Testis (tissue), 2 donors: ENCODE data around the gene ALKBH1.

Source experiments
- CTCF ChIP-seq, 3 experiments: fragments of 450-650 bp in 2 of 3; fragments of 200-600 bp in 1 of 3; sonication (generic) in 1 of 3; IDR thresholded peaks; one replicate each; pipeline ENCODE4 v1.5.1; 2016 to 2019; ENCODE audit warnings: antibody characterized with exemption in 3 of 3, mild to moderate bottlenecking in 2 of 3, moderate library complexity in 1 of 3
- POLR2A ChIP-seq: fragments of 450-650 bp; IDR thresholded peaks from one replicate; pipeline ENCODE4 v1.6.1; 2017; ENCODE audit warnings: antibody characterized with exemption, mild to moderate bottlenecking, moderate library complexity

- TF ChIP-seq CTCF (IDR thresholded peaks at IDR 0.05) (no peak), POLR2A (no peak)
Observed at GRCh38 chr14:77730976-77731497, 23.2 kb upstream of the ALKBH1 start.
